GM18517 (cell line): ENCODE data around the gene TLR8.

Source experiments
- ATAC-seq: cut with Tn5 transposase; IDR thresholded peaks from one replicate; pipeline ENCODE4 v1.9.1; 2021; ENCODE audit warnings: mild to moderate bottlenecking, moderate library complexity; ENCODE audit not compliant: unreplicated experiment

Gene TLR8

DNA sequence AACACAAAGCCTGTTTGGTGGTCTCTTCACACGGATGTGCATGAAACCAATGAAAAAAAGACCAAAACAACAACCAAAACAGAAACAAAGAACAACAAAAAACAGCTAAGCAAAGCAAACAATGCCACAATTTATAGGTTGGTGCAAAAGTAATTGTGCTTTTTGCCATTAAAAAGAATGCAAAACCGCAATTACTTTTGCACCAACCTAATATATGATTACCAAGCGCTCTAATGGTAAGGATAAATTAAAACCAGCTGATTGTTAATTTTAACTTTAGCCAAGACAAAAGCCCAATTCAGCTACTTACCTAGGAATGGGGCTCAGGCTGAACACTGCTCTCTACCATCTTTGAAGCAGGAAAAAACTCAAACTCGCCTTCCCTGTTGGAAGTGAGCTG, 39.1 kb downstream of the TLR8 start:
- ATAC-seq: no peak

DNA sequence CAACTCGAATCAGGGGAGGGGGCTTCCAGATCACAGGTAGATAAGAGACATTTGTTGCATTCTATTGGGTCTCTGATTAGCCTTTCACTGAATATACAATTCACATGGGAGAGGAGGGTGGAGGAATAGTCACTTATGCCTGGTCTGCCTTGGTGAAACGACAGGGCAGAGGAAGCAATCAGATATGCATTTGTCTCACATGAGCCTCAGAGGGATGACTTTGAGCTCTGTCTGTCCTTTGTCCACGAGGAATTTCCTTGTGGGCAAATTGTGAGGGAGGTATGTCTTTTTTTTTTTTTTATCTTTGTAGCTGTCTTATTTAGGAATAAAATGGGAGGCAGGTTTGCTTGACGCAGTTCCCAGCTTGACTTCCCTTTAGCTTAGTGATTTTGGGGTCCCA, 40.0 kb downstream of the TLR8 start:
- no peak for ATAC-seq

DNA sequence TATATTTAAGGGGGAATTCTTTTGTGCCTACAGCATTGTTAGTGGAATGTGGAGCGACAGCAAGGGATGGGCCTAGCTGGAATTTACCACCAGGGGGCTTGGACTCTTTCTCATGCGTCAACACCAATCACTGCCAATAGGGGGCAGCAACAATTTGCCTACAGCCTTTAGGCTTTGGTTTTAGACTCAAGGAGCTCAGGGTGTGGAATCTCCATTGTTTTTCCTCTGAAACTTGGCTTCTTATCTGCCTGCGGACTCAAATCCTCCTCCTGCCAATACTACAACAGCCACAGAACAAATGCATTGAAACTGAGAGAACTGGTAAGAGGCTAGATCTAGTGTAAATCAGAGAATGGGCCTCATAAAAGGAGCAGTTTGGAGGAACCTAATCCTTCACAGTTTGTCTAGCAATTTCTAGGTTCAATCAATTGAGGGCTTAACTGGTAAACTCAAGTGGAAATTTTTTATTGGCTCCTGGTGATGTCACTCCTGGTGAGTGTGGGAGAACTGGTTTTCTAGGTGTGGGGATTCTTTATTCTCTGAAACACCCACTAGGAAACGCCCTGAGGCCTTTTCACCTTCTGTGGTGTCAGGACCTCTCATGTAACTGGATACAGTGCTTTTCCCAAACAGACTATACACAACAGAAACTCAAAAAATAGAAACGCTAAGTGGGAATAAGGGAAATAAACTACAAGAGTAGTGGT, 40.6 kb downstream of the TLR8 start:
- peak; percentile 39 for ATAC-seq

DNA sequence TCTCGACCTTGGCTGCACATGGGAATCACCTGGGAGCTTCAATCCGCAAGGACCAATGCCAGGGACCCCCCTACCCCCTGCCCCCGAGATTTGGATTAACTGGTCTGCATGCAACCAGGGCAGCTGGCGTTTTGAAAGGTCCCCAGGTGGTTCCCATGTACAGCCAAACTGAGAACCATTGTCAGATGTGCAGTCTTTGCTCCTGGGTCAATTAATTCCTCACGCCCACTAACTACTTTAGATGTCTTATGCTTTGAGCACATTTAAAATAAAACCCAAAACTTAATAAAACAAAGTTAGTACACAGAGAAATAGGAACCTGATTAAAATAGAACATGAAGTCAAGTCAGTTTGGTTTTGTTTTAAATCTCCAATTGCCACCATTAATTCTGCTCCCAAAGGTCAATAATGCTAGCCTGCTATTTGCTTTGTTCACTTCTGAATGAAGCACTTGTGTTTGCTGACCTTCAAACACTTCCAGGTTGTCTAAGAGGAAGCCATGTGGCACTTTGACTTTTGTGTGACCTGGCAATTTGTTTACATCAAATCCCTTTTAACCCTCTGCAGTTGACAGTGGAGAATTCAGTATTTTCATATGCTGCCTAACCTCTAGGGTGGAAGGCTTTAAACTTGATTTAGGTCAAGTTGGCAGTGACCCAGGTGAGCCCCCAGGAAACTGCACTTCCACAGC, 41.3 kb downstream of the TLR8 start:
- ATAC-seq: no peak

DNA sequence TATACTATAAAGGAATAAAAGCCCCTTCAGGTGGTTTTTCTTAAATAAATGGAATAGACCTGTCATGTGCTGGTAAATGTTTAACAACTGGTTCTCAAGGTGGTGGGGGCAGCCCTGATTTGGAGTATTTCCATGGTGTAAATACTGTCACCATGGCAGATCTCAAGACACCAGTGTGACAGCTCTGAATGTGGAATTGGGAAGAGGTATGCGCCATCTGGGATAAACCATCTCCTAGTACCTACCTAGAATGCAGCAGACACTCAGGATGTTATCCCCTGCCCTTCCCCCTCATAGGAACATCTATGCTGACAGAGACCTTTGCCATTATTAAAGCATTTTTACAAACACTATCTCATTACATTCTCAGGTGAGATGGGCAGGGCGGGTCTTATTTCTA, 42.1 kb downstream of the TLR8 start:
- no peak for ATAC-seq

GRCh38 chrX:12949205-12949926, 42.9 kb downstream of the TLR8 start:
- no peak for ATAC-seq

- ATAC-seq: peak; percentile 56
These were observed 43.7 kb downstream of the TLR8 start for GRCh38 chrX:12949927-12950656.

- peak; percentile 55 for ATAC-seq
These were observed 44.6 kb downstream of the TLR8 start for GRCh38 chrX:12950851-12951594.

- no peak for ATAC-seq
These were observed 45.2 kb downstream of the TLR8 start for GRCh38 chrX:12951595-12951975.

DNA sequence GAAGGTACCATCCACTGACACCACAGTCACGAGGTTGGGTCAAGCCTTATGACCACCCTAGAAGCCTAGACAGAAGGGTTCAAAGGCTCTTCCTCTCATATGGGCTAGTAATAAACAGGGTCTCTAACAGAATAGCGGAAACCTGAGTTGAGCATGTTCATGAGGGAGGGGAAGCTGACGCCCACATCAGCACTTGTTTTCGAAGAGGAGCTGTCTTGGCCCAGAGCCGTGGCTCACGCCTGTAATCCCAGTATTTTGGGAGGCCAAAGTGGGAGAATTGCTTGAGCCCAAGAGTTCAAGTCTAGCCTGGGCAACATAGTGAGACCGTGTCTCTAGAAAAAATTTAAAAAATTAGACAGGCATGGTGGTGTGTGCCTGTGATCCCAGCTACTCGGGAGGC, 47.0 kb downstream of the TLR8 start:
- no peak for ATAC-seq

GRCh38 chrX:12954376-12954775, 48.0 kb downstream of the TLR8 start:
- no peak for ATAC-seq

GRCh38 chrX:12954981-12955380, 48.6 kb downstream of the TLR8 start:
- ATAC-seq: no peak

GRCh38 chrX:12955882-12956703, 49.7 kb downstream of the TLR8 start:
- ATAC-seq: peak; percentile 39

DNA sequence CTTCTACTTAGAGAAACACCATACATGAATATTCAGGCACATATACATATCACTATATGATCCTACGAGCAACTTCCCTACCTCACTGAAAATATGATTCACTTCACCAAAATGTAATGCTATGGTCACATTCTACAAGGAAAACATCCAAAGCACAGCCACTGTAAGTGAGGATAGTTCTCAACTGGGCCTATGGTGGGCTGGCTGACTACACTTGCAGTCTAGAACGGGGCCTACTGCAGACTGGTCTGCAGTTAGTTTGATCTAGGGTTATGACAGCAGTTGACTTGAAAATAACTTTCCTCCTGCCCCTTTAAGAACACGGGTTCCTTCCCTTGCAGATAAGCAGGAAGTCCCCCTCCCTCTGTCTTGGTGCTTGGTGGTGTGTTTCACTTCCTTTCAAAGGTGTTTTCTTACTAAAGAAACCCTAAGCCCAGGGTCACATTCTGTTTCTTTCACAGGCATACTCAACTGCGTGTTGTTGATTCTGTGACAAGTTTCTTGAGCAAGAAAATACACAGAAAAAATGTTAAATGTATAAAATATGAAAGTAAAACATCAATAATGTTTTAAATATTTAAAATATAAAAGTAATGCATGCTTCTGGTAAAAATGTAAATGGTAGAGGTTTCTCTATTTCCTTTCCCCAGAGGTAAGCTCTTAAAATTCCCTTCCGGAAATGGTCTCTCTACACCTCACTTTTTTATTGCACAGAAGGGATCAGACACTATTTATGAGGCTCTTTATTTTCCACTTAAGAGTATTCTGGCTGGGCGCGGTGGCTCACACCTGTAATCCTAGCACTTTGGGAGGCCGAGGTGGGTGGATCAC, 50.5 kb downstream of the TLR8 start:
- ATAC-seq: peak; percentile 79

DNA sequence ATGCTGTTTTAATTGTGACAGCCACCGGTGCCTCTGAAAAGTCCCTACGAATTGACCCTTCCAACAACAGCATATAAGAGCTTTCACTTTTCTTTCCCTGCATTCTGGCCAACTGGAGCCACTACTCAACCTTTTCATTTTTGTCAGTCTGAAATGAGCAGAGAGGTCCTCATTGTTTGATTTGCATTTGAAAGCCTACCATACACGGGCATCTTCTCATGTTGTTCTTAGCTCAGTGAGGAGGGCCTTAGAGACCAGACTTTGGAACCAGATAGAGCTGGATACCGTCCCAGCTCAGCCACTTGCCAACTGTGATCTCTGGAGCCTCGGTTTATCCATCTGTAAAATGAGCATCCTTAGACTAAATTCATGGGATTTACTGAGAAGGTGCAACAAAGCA, 51.6 kb downstream of the TLR8 start:
- no peak for ATAC-seq

DNA sequence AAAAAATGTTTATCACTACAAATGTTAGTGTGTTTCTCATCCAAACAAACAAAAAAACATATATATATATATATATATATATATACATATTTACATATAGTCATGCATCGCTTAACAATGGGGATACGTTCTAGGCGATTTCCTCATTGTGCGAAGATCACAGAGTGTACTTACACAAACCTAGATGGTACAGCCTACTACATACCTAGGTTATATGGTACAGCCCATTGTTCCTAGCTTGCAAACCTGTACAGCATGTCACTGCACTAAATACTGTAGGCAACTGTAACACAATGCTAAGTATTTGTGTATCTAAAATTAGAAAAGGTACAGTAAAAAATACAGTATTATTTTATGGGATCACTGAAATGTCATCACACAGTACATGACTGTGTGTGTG, 52.0 kb downstream of the TLR8 start:
- no peak for ATAC-seq

GRCh38 chrX:12961196-12961718, 54.8 kb downstream of the TLR8 start:
- ATAC-seq: no peak

DNA sequence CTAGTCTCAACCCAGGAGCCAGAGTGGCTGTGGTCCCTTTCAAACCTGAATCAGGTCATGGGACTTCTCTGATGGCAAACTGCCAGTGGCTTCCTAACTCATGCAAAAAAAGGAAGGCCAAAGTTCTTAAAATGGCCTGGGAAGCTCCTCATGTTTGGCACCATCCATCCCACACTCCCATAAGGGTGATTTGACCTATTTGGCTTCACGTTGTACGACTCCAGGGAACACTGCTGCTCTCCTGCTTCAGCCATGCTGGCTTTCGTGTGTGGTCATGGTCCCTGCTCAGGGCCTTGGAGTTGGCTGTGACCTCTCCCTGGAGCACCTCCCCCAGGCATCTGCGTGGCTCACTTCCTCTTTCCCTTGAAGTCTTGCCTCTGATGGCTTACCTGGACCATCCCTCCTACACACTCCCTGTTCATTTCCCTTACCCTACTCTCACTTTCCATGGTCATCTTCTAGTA, 55.7 kb downstream of the TLR8 start:
- no peak for ATAC-seq
